ENCODE measurements around the gene GPC4.

GPC4 gene

DNA sequence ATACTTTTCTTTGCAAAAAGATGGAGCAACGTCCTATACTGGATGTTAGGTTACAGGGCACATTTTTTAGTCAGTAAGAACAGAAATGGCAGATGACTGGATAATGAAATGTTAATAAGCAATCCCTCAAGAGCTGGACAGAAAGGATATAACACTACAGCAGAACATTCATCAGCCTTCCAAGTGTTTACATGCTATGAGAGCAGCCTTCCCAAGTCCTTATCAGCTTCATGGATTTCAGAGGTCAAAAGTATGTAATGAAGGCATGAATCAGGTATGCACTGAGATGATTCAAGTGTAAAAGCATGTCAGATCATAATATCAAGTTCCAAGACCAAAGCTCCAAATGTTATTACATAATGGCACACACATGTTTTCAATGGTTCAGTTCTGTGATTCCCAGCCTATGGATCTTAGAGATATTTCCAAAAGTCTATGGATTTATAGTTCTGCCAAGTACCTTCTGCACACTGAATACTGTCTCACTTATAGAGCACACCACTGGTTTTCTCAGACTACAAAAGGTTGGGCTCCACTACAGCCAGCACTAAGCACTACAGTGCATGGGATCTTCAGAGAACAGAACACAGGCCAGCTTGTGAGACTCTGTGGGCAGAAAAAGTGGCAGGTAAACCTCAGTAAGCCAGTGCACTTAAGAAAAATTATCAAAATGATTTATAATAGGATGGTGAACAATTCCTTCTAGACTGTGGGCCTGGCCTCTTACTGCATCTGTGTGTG, 49.2 kb downstream of the GPC4 start:
- TF ChIP-seq GATA3 (IDR thresholded peaks at IDR 0.05; ENCODE audit: low read depth, low read length) (no peak), GATA2 (IDR thresholded peaks at IDR 0.05; ENCODE audit: low read depth, low read length) (no peak)

DNA sequence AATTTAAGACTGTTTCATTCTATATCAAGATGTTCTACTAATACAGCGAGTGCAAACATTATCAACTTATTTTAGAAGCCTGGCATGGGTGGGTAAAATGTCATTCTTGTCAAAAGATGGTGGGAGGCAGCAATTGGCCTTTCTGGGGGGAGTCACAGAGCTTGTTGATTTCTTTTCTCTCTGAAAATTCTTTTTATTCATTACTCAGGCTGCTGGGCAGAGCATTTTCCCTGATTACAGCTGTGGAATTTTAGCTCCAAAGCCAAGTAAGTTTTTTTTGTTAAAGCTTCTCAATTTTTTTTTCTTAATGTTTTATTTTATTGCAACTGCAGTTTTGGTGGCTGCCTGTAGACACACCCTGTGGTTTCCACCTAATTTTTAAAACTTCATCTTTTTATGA, 50.4 kb downstream of the GPC4 start:
- TF ChIP-seq GATA2 (IDR thresholded peaks at IDR 0.05; ENCODE audit: low read depth, low read length) (no peak), GATA3 (IDR thresholded peaks at IDR 0.05; ENCODE audit: low read depth, low read length) (no peak)

DNA sequence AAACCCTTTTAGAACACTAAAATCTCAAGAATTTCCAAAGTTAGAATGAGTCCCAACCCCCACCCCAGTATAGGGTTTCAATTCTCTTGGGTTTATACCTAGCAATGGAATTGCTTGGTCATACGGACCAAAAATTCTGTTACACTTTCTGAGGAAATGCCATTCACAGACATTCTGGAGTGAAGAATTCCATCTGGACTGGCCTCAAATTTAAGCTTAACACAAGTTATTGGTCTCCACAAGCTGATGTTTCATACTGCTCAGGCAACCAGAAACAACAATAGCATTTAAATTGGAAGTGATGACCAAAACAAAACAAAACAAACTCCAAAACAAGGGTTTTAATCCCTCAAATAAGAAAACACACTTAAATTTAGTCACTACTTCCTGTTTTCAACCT, 51.1 kb downstream of the GPC4 start:
- no peak for TF ChIP-seq GATA2 (IDR thresholded peaks at IDR 0.05; ENCODE audit: low read depth, low read length)
- TF ChIP-seq GATA3 (IDR thresholded peaks at IDR 0.05; ENCODE audit: low read depth, low read length), result no peak

DNA sequence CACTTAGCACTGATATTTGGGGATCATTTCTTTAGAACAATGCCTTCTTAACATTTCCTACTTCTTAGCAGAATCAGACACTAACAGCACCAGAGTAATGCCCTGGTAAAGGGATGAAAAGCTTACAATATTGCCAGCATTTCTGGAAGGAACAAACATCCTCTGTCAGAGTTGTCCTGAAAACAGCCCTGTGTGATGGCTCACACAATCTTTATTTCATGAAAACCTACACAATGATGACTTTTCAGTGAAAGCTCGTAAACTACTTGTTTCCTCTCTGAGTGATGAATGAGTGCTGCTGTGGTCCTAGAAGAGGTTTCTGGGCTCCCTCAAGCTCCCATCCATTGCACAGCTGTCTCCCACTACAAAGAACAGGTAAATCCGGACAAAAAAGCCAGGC, 52.8 kb downstream of the GPC4 start:
- no peak for TF ChIP-seq GATA3 (IDR thresholded peaks at IDR 0.05; ENCODE audit: low read depth, low read length)
- no peak for TF ChIP-seq GATA2 (IDR thresholded peaks at IDR 0.05; ENCODE audit: low read depth, low read length)

DNA sequence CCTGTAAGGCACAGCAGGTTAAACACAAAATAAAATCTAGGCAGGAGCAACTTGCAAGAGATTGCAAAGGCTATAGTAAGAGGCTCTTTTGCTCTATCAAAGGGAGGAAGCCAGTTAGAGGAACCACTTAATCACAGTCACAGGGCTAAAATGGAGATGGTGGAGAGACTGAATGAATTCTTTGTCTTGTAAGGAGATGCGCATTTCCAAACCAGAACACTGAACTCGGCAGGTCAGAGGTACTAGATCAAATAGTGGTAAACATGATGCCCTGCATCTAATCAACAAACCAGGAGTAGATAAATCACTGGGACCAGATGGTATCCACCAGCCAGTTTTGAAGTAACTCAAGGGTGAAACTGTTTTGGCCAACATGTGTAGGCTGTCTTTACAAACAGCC, 55.8 kb downstream of the GPC4 start:
- no peak for TF ChIP-seq GATA3 (IDR thresholded peaks at IDR 0.05; ENCODE audit: low read depth, low read length)
- no peak for TF ChIP-seq GATA2 (IDR thresholded peaks at IDR 0.05; ENCODE audit: low read depth, low read length)

DNA sequence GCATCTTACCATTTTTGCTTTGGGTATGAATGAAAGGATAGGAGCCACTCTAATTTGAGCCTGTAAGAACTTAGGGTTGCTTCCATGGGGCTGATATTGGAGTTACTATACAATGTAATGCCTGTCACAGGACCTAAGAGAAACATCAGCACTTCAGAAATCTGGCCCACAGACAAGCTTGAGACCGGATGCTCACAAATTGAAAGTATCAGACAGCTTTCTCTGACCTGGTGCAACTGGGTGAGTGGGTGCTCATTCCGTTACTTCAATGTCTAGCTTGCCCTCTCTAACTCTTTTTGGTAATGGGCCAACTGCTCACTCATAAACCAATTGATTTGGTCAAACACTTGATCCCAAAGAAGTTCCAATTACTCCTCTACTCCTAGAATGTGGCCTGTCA, 62.1 kb downstream of the GPC4 start:
- no peak for TF ChIP-seq GATA2 (IDR thresholded peaks at IDR 0.05; ENCODE audit: low read depth, low read length)
- no peak for TF ChIP-seq GATA3 (IDR thresholded peaks at IDR 0.05; ENCODE audit: low read depth, low read length)

DNA sequence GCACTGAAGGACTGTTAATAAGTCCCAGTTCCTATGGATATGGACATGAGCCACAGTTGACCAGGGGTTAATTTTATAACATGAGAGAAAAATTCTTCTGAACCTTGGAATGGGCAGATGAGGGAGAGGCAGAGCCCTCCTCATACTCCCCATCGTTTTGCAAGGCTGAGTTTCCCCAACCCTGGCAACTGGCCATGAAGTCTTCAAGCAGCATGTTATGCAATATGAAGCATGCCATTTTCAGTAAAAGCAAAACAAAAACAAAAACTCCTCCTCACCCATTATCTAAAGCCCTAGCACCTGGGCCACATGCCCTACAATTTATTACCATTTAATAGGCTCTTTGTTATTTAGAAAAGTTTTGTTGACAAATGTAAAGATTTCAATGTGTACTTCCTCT, 64.5 kb downstream of the GPC4 start:
- TF ChIP-seq GATA2 (IDR thresholded peaks at IDR 0.05; ENCODE audit: low read depth, low read length), result no peak
- no peak for TF ChIP-seq GATA3 (IDR thresholded peaks at IDR 0.05; ENCODE audit: low read depth, low read length)

DNA sequence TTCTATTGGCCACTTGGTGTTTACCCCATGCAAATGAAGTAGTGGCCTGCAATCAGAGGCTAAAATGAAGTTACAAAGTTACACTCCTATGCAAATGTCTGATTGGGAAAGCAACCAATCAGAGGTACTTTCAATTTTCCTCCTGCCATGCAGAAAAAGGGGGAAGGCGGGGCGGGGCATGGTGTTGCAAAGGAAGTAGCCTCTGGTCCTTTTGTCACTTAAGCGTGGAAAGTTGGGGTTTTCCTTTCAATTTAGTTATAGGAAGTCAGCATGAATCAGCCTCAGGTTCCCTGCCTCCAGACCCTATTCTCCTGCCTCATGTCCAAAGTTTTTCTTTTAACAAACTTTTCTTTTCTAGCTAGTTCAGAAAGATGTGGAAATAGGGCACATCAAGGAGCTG, 69.3 kb downstream of the GPC4 start:
- TF ChIP-seq GATA2 (IDR thresholded peaks at IDR 0.05; ENCODE audit: low read depth, low read length) (no peak), GATA3 (IDR thresholded peaks at IDR 0.05; ENCODE audit: low read depth, low read length) (no peak)

DNA sequence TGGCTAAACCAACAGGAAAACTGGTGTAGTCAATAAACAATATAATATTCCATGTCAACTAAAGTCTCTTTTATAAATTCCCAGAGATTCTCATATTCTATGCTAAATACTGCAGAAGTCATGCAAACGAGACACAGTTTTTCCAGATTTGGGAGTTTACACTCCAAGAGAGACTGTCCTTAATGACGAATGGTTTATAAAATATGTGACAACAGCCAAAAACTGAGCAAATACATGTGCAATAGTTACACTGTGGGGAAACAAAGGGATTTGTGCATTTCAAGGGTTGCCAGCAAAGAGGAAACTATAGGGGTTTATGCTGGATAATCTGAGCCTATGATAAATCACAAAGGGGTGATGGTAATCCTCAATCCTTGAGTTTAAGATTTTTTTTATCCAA, 75.7 kb downstream of the GPC4 start:
- TF ChIP-seq GATA3 (IDR thresholded peaks at IDR 0.05; ENCODE audit: low read depth, low read length), result no peak
- TF ChIP-seq GATA2 (IDR thresholded peaks at IDR 0.05; ENCODE audit: low read depth, low read length), result no peak

DNA sequence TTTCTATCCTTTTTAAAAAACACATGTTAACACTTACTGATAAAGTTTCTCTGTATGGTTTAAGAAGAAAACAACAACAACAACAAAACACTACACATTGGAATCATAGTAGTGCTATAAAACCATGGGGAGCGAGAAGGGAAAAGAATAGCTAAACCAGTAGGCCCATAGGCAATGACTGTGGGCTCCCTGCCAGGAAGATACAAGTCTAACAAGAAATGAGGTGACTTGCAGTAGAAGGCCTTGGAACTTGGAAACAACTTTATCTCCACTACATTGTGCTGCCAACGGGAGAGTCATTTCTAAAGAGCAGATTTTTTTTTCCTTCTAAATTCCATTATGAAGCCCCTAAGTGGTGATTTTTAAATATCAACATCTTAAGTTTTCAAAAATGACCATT, 78.0 kb downstream of the GPC4 start:
- no peak for TF ChIP-seq GATA2 (IDR thresholded peaks at IDR 0.05; ENCODE audit: low read depth, low read length)
- no peak for TF ChIP-seq GATA3 (IDR thresholded peaks at IDR 0.05; ENCODE audit: low read depth, low read length)

DNA sequence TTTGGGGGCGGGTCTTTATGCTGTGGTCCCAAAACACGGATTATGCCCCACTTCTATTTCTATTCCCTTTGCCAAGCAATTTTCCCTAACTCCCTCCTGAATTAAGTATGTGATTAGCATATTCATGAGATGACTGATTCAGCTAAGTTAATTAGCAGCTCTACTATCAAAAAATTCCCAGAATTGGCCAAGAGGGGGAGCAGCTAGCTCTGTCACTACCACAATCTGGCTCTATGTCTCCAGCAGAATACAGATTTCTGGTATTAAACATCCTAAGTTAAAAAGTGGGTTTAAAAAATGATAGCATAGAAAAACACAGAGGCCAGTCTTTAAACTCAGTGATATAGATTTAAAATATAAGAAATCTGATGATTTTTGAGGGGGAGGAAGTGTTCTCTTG, 80.3 kb downstream of the GPC4 start:
- no peak for TF ChIP-seq GATA2 (IDR thresholded peaks at IDR 0.05; ENCODE audit: low read depth, low read length)

DNA sequence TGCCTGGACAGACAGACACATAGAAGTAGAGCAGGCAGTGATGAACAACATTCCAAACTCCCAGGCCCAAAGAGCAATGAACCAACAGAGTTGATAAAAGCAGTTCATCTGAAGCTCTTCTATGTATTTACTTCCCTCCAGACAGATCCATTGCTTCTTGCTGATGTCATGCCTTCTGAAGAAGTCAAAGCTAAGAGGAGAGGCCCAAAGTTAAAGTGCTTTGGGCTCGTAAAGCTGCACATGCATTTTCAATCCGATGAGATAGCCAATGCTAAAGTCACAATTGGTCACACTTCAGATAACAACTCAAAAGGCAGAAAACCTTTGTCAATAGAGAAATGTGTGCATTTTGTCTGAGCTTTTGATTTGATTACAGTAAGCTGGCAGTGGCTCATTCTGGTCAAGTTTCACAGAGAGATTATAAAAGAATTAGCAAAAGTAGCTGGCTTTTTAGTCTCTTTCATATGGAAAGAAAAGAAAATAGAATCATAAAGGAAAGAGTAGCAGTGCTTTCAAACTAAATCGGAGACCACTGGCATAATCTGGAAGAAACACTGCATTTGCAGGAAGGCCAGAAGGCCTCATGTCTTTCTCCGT, 82.0 kb downstream of the GPC4 start:
- TF ChIP-seq GATA2 (IDR thresholded peaks at IDR 0.05; ENCODE audit: low read depth, low read length) (no peak), GATA3 (IDR thresholded peaks at IDR 0.05; ENCODE audit: low read depth, low read length) (no peak)

DNA sequence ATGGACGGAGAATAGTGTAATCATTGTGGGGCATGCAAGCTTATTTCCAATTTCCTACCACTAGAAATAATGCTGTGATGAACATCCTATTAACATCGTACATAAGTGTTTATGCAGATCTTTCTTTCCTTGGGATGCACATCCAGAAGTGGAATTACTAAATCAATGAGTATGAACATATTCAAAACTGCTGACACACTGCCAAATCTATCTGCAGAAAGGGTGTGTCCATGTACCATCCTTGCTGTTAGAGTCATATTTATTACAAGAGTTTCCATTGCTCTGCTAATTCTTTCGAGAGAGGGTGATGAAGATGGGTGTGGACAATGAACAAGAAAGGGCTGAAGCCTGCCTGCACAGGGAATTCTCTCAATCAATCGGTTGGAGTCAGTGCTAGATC, 82.6 kb downstream of the GPC4 start:
- no peak for TF ChIP-seq GATA3 (IDR thresholded peaks at IDR 0.05; ENCODE audit: low read depth, low read length)

DNA sequence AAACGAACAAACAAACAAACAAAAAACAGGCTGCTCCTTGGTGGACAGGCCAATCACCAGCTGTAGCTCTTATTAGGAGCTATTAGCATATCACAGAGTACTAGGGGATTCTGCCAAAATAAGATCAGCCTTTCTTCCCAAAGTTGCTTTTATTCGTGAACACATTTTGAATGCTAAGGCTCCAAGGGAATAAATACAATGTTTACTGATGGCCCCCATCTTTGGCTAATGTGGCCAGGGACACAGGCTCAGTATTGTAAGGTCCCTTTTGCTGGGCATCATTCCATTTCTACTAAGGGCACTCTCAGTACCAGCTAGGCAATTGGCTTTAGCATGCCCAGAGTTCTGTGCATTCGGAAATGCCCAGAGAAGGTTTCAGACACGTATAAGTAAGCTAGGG, 84.3 kb downstream of the GPC4 start:
- TF ChIP-seq GATA2 (IDR thresholded peaks at IDR 0.05; ENCODE audit: low read depth, low read length) (no peak), GATA3 (IDR thresholded peaks at IDR 0.05; ENCODE audit: low read depth, low read length) (no peak)

DNA sequence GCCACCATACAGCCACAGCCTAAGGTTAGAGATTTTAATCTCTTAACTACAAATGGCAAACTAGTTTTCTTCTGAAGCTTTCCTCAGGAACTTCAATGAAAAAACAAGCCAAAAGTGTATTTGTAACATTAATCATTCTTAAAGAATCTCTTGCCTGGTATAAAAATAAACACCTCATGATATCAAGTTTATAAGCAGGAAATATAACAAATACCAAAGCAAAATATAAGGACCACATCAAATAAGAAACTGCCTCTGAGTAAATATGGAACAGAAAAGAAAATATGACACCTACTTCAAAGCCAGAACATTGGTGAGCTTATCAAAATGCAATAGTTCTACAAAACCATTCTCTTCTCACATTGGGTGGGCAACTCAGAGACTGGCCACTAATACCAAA, 89.9 kb downstream of the GPC4 start:
- TF ChIP-seq GATA3 (IDR thresholded peaks at IDR 0.05; ENCODE audit: low read depth, low read length) (no peak), GATA2 (IDR thresholded peaks at IDR 0.05; ENCODE audit: low read depth, low read length) (no peak)

DNA sequence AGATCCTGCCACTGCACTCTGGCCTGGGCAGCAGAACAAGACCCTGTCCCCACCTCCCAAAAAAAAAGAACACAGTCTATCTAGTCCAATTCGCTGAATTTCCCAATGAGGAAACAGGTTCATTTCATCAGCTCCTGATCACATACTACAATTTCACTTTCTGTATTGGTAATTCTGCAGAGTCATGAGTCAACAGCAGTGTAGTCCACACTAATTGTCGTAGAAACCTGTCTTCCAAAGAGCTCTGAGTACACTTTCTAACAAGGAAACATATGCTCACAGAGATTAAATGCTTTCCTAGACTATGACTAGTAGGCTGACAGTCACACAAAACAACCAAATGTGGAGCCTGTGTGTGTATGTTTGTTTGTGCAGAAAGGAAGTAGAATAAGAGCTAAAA, 91.9 kb downstream of the GPC4 start:
- TF ChIP-seq GATA3 (IDR thresholded peaks at IDR 0.05; ENCODE audit: low read depth, low read length) (no peak), GATA2 (IDR thresholded peaks at IDR 0.05; ENCODE audit: low read depth, low read length) (no peak)

Measured in SH-SY5Y (cell line).